Tibial artery (tissue), 4 donors: Measurements from ENCODE around the gene ANO1.
A peak's percentile ranks its signal among the peaks of the same experiment; 100 is the strongest.

Experiments used
- DNase-seq, 2 donors: peaks; one replicate each; pipeline ENCODE4 v3.0.0-alpha.2; 2019
- H3K27ac ChIP-seq, 2 donors: fragments of 200-600 bp; sonication (generic) in 1 of 2; 1 replicate in 1 of 2; 2 replicates in 1 of 2; pipeline ENCODE4 v1.5.1; 2018 to 2019; ENCODE audit warnings: mild to moderate bottlenecking in 1 of 2
- H3K27me3 ChIP-seq, 2 donors: fragments of 200-600 bp; sonication (generic) in 1 of 2; one replicate each; pipeline versions ENCODE4 v1.5.1 to v1.6.0; 2016 to 2019
- H3K36me3 ChIP-seq, 3 donors: fragments of 200-600 bp; sonication (generic) in 2 of 3; one replicate each; pipeline ENCODE4 v1.5.1; 2016 to 2019; ENCODE audit warnings: mild to moderate bottlenecking in 2 of 3
- H3K4me1 ChIP-seq, 4 donors: fragments of 200-600 bp; sonication (generic) in 2 of 4; 1 replicate in 3 of 4; 2 replicates in 1 of 4; pipeline ENCODE4 v1.5.1; 2016 to 2019
- H3K4me3 ChIP-seq, 2 donors: fragments of 200-600 bp; sonication (generic) in 1 of 2; 1 replicate in 1 of 2; 2 replicates in 1 of 2; pipeline ENCODE4 v1.5.1; 2018 to 2019; ENCODE audit warnings: mild to moderate bottlenecking in 2 of 2
- H3K9me3 ChIP-seq, 3 donors: fragments of 200-600 bp; sonication (generic) in 1 of 3; one replicate each; pipeline ENCODE4 v1.5.1; 2016 to 2019
- intact Hi-C: fragments of 100-400 bp; cut with DNase I; formaldehyde crosslinking; loops from one replicate; pipeline ENCODE4 v1.15.0; 2023; ENCODE audit warnings: low total_unique reads
- TF ChIP-seq, protein P1 (sequence below), 2 experiments: fragments of 200-600 bp in 1 of 2; fragments of 450-650 bp in 1 of 2; IDR thresholded peaks; one replicate each; pipeline ENCODE4 v1.5.1; 2017 to 2019; ENCODE audit warnings: antibody characterized with exemption in 2 of 2, mild to moderate bottlenecking in 1 of 2, moderate library complexity in 1 of 2

Gene ANO1

DNA sequence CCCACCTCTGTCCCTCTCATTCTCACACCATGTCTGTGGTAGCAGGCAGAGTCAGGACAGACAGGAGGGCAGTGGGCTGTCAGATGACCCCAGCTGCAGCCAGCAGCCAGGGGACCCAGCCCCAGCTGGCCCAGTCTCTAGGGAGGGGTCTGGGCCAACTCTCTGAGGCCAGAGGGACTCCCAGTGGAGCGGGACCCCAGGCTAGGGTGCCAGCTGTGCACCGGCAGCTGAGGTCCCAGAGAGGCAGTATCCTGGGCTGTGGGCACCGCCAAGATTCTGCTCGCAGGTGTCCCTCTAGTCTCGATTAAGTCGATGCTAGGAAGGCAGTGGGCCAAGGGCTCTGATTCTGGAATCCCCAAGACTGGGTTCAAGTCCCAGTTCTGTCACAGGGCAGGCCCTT, 108.3 kb downstream of the ANO1 start:
- intact Hi-C loops, result no loop called here
- no peak for DNase-seq
- no peak overlapping the region for H3K4me3 ChIP-seq

DNA sequence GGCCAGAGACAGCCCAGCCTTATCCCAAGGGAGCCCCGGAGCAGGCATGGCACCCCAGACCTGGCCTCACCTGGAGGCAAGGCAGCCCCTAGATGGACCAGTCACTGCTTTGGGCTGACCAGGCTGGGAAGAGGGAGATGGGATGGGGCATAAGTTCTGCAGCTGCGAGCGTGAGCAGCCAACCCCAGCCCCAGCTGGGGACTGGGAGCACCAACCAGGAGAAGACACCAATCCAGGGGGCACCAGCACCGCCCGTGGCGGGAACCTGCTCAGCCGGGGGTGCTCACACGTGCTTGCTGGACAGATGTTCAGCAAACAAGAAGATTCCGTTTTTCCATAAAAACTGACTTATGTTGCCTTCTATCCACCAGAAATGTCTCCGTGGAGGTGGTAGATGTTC, 108.8 kb downstream of the ANO1 start:
- Histone ChIP-seq H3K27me3 (no peaks in the 10 kb centered on the region), H3K36me3 (peaks cover 3 to 52% (median 49%) of the 10 kb centered on the region in 3 donors), H3K9me3 (no peaks in the 10 kb centered on the region), H3K27ac (no peak overlapping the region), H3K4me3 (no peak overlapping the region), H3K4me1 (peaks cover 0 to 20% (median 12%) of the 10 kb centered on the region in 4 donors)
- TF ChIP-seq, protein P1, sequence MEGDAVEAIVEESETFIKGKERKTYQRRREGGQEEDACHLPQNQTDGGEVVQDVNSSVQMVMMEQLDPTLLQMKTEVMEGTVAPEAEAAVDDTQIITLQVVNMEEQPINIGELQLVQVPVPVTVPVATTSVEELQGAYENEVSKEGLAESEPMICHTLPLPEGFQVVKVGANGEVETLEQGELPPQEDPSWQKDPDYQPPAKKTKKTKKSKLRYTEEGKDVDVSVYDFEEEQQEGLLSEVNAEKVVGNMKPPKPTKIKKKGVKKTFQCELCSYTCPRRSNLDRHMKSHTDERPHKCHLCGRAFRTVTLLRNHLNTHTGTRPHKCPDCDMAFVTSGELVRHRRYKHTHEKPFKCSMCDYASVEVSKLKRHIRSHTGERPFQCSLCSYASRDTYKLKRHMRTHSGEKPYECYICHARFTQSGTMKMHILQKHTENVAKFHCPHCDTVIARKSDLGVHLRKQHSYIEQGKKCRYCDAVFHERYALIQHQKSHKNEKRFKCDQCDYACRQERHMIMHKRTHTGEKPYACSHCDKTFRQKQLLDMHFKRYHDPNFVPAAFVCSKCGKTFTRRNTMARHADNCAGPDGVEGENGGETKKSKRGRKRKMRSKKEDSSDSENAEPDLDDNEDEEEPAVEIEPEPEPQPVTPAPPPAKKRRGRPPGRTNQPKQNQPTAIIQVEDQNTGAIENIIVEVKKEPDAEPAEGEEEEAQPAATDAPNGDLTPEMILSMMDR (IDR thresholded peaks at IDR 0.05), result no peak
- intact Hi-C loops, result no loop called here
- DNase-seq, result no peak

More for the DNA sequence above, 108.3 kb downstream of the ANO1 start:
- Histone ChIP-seq H3K4me1 (peaks cover 0 to 15% (median 10%) of the 10 kb centered on the region in 4 donors), H3K27me3 (no peaks in the 10 kb centered on the region), H3K9me3 (no peaks in the 10 kb centered on the region), H3K27ac (no peak overlapping the region), H3K36me3 (peaks cover 3 to 57% (median 54%) of the 10 kb centered on the region in 3 donors)
- TF ChIP-seq, protein P1 (IDR thresholded peaks at IDR 0.05), result no peak

DNA sequence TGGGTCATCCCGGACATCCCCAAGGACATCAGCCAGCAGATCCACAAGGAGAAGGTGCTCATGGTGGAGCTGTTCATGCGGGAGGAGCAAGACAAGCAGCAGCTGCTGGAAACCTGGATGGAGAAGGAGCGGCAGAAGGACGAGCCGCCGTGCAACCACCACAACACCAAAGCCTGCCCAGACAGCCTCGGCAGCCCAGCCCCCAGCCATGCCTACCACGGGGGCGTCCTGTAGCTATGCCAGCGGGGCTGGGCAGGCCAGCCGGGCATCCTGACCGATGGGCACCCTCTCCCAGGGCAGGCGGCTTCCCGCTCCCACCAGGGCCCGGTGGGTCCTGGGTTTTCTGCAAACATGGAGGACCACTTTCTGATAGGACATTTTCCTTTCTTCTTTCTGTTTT, 109.7 kb downstream of the ANO1 start:
- H3K27ac ChIP-seq, result no peak overlapping the region
- H3K9me3 ChIP-seq, result no peaks in the 10 kb centered on the region
- no peak overlapping the region for H3K4me3 ChIP-seq
- H3K4me1 ChIP-seq, result peaks cover 0 to 22% (median 12%) of the 10 kb centered on the region in 4 donors
- TF ChIP-seq, protein P1 (IDR thresholded peaks at IDR 0.05), result no peak
- peaks cover 3 to 47% (median 40%) of the 10 kb centered on the region in 3 donors for H3K36me3 ChIP-seq
- no peaks in the 10 kb centered on the region for H3K27me3 ChIP-seq
- intact Hi-C loops, result no loop called here
- DNase-seq, result no peak

DNA sequence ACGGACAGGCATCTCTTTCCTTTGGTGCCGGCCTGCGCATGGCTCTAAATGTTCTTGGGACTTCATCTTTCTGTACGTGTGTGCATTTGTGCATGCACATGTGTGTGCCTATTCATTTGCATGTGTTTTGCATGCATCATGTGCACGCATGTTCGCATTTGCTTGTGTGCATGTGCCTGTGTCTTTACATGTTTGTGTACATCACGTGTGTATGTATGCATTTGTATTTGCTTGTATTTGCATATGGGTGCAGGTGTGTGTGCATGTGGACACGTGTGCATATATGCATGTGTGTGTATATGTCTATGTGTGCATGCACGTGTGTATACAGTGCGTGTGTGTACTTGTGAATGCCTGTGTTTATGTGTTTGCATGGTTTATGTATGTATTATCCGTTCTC, 111.5 kb downstream of the ANO1 start:
- H3K4me1 ChIP-seq, result peaks cover 0 to 16% (median 4%) of the 10 kb centered on the region in 4 donors

DNA sequence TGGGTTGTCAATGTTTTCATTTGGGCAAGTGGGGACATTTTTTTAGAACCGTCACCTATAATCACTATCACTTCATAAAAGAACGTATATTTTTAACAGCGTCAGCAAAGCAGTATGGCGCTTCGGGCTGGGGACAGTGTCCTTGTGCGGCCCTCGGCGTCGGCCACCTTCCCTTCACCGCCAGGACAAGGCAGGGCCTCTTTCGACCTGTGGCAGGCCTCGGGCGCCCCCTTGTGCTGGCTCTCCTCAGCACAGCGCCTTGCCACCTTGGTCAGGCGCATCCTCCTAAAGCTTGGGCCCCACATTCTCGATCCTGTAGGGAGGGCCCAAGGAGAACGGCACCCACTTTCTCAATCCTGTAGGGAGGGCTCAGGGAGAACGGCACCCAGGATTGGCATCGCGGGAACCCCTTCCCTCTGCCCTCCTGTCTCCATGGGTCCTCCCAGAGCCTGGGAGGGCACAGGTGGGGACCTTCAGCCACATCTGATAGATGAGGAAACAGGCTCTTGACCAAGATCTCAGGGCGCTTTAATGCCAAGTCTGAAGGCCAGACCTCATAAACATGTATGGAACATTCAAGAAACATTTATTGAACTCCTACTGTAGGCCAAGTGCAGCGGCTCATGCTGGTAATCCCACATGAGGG, 113.5 kb downstream of the ANO1 start:
- Histone ChIP-seq H3K27me3 (no peaks in the 10 kb centered on the region), H3K36me3 (peaks cover 3 to 25% (median 13%) of the 10 kb centered on the region in 3 donors), H3K4me1 (peaks cover 0 to 16% (median 4%) of the 10 kb centered on the region in 4 donors), H3K9me3 (no peaks in the 10 kb centered on the region), H3K4me3 (no peak overlapping the region), H3K27ac (no peak overlapping the region)
- TF ChIP-seq, protein P1 (IDR thresholded peaks at IDR 0.05), result peak; percentile 95 to 97
- intact Hi-C loops, result loop anchor here (2.0 to 10.0 kb wide), 2 partner anchors 281 to 477 kb away; no protein-coding TSS in a partner anchor
- peak; percentile 62 to 88 for DNase-seq

More for the DNA sequence above, 111.5 kb downstream of the ANO1 start:
- Histone ChIP-seq H3K36me3 (peaks cover 3 to 45% (median 30%) of the 10 kb centered on the region in 3 donors), H3K27me3 (no peaks in the 10 kb centered on the region), H3K4me3 (no peak overlapping the region), H3K27ac (no peak overlapping the region), H3K9me3 (no peaks in the 10 kb centered on the region)
- intact Hi-C loops, result loop anchor here (2.0 to 10.0 kb wide), 2 partner anchors 279 to 475 kb away; no protein-coding TSS in a partner anchor
- DNase-seq, result no peak
- TF ChIP-seq, protein P1 (IDR thresholded peaks at IDR 0.05), result no peak
